AG04449 (cell line): ENCODE measurements around the gene ZNF385B.
A peak's percentile ranks its signal among the peaks of the same experiment; 100 is the strongest.
"Not testable (repeated sequence)": the region's sequence is repeated elsewhere in the genome, so short reads cannot be mapped to it uniquely, and the experiment has no call there.

Experiments used
- CTCF ChIA-PET: fragments of 350-600 bp; formaldehyde crosslinking; extraction: SDS; loops from one replicate; lab custom pipeline; 2021; ENCODE audit warnings: antibody characterized with exemption; lab: Yijun Ruan, JAX
- POLR2A ChIA-PET: fragments of 400-600, 350-600 bp; formaldehyde crosslinking; extraction: SDS; loops from one replicate; lab custom pipeline; 2020; ENCODE audit warnings: antibody characterized with exemption, inconsistent platforms; lab: Yijun Ruan, JAX
- DNase-seq: peaks from one replicate; pipeline ENCODE4 v3.0.0-alpha.2; 2010; ENCODE audit warnings: low read depth, low spot score
- H3K4me3 ChIP-seq: 2 replicates; pipeline ENCODE4 v1.5.1; 2011; ENCODE audit warnings: low read depth, mild to moderate bottlenecking, control low read depth, low read length
- TF ChIP-seq, protein P1 (sequence below): IDR thresholded peaks from one replicate; pipeline ENCODE4 v1.5.1; 2011; ENCODE audit warnings: mild to moderate bottlenecking, moderate library complexity, low read length, control low read depth, inconsistent platforms; ENCODE audit not compliant: insufficient read depth; ENCODE audit errors: missing control alignments

The ZNF385B gene

DNA sequence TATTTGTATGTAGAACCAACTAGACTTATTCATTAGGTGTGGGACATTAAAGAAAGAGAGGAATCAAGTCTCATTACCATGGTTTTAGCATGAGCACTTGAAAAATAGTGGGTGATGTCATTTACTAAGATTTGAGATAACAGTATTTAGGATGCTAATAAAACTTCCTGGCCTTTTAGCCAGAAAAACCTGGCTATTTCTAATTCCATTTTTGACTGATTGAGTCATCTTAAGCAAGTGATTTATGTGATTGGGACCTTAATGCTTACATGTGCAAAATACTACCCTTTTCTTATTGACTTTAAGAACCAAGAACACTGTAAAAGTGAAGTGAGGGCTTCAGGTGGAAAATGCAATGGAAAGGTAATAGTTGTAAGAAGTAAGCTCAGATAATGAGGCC, 400.0 kb downstream of the ZNF385B start:
- DNase-seq = no peak
- CTCF ChIA-PET = no interaction called here
- POLR2A ChIA-PET = no interaction called here
- TF ChIP-seq, protein P1, sequence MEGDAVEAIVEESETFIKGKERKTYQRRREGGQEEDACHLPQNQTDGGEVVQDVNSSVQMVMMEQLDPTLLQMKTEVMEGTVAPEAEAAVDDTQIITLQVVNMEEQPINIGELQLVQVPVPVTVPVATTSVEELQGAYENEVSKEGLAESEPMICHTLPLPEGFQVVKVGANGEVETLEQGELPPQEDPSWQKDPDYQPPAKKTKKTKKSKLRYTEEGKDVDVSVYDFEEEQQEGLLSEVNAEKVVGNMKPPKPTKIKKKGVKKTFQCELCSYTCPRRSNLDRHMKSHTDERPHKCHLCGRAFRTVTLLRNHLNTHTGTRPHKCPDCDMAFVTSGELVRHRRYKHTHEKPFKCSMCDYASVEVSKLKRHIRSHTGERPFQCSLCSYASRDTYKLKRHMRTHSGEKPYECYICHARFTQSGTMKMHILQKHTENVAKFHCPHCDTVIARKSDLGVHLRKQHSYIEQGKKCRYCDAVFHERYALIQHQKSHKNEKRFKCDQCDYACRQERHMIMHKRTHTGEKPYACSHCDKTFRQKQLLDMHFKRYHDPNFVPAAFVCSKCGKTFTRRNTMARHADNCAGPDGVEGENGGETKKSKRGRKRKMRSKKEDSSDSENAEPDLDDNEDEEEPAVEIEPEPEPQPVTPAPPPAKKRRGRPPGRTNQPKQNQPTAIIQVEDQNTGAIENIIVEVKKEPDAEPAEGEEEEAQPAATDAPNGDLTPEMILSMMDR = no peak
- no peak overlapping the region for H3K4me3 ChIP-seq

DNA sequence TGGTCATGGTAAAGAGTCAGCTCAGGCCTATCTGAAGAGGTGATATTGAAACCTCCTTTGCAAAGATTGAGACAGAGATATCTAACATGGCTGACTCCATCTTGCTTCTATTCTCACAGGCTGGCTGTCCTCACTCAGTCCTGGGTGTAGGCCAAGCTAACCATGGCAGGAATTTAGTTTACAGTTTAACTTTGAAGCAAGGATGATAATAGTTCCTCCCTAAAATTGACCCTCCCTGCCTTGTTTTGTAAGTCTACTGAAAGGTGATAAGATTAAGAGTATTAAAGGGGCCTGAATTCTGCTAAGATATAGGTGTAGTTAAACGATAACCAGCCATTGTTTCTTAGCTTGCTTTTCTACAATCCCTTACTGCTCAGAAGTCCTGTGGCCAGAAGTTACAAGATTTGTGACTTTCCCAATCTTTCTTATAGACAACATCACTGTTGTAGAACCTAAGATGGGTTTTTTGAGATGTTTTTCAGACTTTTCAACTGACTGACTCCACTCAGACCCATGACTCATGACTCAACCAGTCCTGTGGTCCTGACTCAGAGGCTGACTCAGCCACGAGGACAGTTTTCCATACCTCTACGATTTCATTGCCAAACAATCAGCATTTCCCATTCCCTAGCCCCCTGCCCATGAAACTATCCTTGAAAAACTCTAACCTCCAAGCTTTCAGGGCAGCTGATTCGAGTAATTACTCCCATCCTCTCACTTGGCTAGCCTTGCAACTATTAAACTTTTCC, 401.1 kb downstream of the ZNF385B start:
- CTCF ChIA-PET = interaction anchor here (0.7 to 1.0 kb wide), 2 partner anchors 13 to 49 kb away, joined by 3 read pairs; no protein-coding TSS in a partner anchor
- TF ChIP-seq, protein P1 = no peak
- POLR2A ChIA-PET = no interaction called here
- H3K4me3 ChIP-seq = no peak overlapping the region
- DNase-seq = peak; percentile 79

DNA sequence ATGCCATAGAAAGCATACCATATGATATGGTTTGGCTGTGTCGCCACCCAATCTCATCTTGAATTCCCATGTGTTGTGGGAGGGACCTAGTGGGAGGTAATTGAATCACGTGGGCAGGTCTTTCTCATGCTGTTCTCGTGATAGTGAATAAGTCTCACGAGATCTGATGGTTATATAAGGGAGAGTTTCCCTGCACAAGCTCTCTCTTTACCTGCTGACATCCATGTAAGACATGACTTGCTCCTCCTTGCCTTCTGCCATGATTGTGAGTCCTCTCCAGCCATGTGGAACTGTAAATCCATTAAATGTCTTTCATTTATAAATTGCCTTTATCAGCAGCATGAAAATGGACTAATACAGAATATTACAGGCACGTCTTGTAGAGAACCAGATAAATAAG, 403.3 kb downstream of the ZNF385B start:
- DNase-seq, H3K4me3 ChIP-seq, POLR2A ChIA-PET, CTCF ChIA-PET: not testable (repeated sequence)

DNA sequence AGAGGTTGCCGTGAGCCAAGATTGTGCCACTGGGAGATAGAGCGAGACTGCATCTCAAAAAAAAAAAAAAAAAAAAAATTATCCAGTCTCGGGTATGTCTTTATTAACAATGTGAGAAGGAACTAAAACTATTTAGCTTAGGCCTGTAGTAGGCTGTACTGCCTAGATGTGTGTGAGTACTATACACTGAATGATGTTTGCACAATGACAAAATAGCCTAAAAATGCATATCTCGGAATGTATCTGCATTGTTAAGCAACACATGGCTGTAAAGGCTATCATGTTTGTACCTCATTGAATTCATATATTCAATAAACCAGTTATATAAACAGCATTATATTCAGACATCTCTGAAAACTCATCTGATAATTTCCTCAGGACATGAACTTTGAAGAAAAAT, 405.6 kb downstream of the ZNF385B start:
- POLR2A ChIA-PET = interaction anchor here (0.8 kb wide), 1 partner anchor 11 kb away, joined by 3 read pairs; no protein-coding TSS in a partner anchor

DNA sequence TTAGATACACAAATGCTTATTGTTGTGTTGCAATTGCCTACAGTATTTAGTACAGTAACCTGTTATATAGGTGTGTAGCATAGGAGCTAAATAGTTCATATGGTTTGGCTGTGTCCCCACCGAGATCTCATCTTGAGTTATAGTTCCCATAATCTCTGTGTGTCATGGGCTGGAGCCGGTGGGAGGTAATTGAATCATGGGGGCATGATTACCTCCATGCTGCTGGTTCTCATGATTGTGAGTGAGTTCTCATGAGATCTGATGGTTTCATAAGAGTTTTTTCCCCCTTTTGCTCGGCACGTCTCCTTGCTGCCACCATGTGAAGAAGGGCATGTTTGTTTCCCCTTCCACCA, 406.3 kb downstream of the ZNF385B start:
- H3K4me3 ChIP-seq = no peak overlapping the region
- no peak for DNase-seq
- TF ChIP-seq, protein P1 = no peak
- ChIA-PET CTCF (interaction anchor here (1.5 to 2.6 kb wide), 4 partner anchors 10 to 32 kb away, joined by 4 to 20 read pairs (median 9); no protein-coding TSS in a partner anchor), POLR2A (no interaction called here)

More for the DNA sequence above, 405.6 kb downstream of the ZNF385B start:
- no peak overlapping the region for H3K4me3 ChIP-seq
- peak; percentile 50 for DNase-seq
- CTCF ChIA-PET = interaction anchor here (2.3 to 2.6 kb wide), 2 partner anchors 11 to 15 kb away, joined by 13 to 20 read pairs; no protein-coding TSS in a partner anchor
- TF ChIP-seq, protein P1 = no peak

DNA sequence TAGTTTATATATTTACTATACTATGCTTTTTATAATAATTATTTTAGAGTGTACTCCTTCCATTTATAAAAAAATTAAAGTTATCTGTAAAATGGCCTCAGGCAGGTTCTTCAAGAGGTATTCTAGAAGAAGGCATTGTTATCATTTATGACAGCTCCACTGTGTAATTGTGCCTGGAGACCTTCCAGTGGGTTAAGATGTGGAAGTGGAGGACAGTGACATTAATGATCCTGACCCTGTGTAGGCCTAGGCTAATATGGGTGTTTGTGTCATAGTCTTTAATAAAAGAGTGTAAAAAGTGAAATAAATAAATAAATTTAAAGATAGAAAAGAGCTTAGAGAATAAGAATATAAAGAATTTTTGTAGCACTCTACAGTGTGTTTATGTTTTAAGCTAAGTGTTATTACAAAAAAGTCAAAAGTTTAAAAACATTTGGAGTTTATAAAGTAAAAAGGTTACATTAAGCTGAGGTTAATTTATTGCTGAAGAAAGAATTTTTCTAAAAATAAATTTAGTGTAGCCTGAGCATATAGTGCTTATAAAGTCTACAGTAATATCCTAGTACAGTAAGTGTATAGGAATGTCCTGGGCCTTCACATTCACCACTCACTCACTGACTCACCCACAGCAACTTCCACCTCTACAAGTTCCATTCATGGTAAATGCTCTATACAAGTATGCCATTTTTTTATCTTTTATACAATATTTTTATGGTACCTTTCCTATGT, 406.8 kb downstream of the ZNF385B start:
- CTCF ChIA-PET = interaction anchor here (1.5 to 2.6 kb wide), 4 partner anchors 10 to 32 kb away, joined by 4 to 20 read pairs (median 9); no protein-coding TSS in a partner anchor
- POLR2A ChIA-PET = no interaction called here
- TF ChIP-seq, protein P1 = no peak
- H3K4me3 ChIP-seq = no peak overlapping the region
- peak; percentile 93 for DNase-seq
